NOMO-1 treated with DMSO at 0.1 percent for 48 hours (cell line): ENCODE results near the gene ALG14.
"Not testable (repeated sequence)": the region's sequence is repeated elsewhere in the genome, so short reads cannot be mapped to it uniquely, and the experiment has no call there.

Experiments used
- DNase-seq: peaks from one replicate; lab custom pipeline; 2025; ENCODE audit not compliant: unreplicated experiment; lab: John Stamatoyannopoulos, UW

Gene ALG14

GRCh38 chr1:94958081-94958480, 114.7 kb downstream of the ALG14 start:
- DNase-seq, result no peak

DNA sequence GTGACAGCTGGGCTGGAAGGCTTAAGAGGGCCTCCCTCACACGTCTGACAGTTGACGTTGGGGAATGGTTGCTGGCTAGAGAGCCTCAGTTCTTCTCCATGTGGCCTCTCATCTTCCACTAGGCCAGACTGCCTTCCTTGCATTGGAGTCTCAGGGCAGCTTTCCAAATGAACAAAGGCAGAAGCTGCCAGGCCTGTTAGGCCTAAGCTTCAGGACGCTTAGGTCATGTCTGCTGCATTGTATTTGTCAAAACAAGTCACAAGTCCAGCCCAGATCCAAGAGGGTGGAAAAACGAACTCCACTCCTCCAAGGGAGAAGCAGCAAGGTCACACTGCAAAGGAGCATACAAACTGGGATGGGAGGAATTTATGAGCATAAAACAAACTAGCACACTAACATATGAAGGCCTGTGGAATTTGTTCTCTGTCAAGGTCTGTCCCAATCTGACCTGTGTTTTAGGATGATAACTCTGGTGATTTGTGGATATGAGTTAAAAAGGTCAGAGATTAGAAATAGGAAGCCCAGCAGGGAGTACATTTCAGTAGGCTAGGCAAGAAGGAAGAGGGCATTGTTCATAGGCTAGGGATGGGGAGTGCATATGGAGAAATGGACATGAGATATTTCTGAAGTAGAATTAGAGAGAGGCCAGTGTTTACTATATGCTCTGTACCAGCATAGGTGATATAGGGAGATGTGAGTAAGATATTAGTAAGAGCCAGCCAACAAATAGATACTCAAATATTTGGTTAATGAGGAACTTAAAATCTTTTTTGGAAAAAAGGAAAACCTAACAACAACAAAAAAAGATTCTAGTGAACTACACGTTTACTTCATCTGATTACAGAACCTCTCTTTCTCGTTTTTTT, 116.8 kb downstream of the ALG14 start:
- DNase-seq, result no peak

DNA sequence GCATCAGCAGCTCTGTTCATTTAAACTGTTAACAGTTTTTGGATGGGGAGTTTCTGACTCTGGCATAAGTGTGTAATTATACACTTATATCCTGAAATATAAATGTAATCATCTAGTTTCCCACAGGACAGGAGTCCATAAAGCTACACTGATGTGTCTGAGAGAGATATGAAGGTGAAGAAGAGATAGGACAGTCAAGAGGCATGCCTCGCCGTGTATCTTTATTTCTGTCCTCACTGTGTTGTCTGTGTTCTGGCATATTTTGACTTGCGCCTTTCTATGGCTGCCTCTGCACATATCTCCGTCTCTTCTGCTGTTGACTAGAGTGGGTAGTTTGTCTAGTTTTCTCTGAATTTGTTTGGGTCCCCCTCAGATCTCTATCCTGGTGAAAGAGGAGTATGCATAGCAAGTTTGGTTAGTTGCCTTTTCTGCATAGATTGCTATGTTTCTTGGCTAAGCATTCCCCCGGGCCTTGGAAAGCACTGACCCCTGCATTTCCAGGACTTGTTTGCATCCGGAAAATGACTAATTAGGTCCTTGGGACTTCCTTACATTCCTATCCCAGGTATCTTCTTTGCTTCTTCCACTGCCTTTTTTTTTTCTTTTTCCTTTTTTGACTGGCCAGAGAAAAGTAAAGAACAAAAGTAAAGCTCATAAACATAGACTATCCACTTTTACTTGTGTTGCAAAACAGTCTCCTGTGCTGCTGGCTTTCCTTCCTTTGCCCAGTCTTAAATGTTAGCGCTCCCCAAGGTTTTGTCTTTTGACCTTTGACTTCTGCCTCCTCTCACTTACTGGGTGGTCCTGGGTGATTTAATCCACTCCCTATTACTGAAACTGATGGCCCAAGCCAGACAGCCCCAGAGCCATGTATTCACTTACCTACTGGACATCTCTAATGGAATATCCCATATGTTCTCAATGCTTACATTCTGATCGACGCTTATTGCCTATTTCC, 118.2 kb downstream of the ALG14 start:
- no peak for DNase-seq

DNA sequence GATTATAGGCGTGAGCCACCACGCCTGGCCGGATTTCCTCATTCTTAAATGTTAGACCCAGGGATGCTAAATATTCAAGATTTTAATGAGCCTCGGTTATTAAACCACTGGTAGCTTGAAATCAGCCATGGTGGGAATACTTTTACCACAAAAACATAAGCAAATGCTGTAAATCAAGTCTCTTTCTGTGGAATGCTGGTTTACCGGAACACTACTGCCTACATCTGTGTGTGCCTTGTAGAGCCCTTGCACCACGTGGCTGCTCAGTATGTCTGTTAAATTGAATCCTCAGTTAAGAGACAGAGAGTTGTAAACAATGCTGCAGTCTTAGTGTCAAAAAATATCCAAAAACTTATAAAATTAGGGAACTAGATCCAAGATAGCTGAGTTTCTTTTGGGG, 119.0 kb downstream of the ALG14 start:
- DNase-seq, result no peak

DNA sequence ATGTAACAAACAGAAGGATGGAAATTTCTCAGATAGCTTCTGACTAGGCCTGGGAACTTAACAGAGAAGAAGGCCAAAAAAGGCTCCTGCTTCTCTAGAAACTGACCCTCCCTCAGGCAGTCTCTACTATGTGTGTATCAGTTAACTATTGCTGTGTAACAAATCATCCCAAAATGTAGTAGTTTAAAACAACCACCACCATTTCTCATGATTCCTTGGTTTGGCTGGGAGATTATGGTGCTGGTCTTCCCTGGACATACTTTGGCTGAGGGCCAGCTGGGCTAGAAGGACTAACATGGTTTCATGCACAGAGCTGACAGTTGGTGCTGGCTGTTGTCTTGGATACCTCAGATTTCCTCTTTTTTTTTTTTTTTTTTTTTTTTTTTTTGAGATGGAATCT, 119.6 kb downstream of the ALG14 start:
- DNase-seq, result no peak

- DNase-seq, result no peak
These were observed 120.2 kb downstream of the ALG14 start for GRCh38 chr1:94952539-94952938.

DNA sequence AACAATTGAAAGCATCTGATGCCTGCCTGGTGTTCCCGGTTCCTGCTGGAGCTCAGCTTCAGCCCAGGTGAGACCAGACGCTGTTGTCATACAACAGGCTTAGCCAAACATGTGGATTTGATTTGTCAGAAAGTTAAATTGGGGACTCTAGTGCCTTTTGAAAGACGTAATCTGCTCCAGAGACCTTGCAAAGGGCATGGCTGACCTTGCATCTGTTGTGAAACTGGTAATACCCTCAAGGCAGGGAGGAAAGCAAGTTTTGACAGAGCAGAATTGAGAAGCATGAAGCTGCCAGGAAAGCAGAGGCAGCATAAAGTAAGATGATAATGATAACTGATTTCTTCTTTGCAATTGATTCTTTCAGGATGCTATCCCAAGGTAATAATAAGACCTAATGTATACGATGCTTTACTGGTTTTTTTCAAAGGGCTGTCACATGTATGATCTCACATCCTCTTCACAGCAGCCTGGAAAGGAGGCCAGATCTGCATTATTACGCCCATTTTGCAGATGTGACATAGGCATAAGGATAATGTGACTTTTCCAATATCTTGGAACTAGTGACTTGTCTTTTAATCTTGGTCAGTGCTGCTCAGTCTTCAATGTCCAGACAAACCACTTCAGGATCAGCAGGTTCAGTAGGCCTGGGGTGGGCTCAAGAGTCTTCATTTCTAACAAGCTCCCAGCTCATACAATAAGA, 121.1 kb downstream of the ALG14 start:
- DNase-seq, result no peak

DNA sequence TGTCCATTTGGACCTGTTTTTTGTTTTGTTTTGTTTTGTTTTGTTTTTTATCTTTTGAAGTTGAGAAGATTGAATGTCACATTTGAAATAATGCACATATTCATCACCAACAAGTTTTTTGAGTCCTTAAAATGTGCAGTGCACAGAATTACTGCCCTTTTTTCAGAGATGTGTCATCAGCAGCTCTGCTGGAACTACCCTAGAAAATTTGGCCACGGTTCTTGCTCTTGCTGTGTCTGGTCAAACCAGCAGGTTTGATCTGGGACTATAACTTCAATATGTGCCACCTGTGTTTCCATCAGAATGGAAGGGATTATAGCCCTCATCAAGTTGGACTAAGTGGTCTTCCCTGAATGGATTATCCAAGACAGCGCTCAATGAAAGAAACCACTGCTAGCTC, 121.7 kb downstream of the ALG14 start:
- no peak for DNase-seq

DNA sequence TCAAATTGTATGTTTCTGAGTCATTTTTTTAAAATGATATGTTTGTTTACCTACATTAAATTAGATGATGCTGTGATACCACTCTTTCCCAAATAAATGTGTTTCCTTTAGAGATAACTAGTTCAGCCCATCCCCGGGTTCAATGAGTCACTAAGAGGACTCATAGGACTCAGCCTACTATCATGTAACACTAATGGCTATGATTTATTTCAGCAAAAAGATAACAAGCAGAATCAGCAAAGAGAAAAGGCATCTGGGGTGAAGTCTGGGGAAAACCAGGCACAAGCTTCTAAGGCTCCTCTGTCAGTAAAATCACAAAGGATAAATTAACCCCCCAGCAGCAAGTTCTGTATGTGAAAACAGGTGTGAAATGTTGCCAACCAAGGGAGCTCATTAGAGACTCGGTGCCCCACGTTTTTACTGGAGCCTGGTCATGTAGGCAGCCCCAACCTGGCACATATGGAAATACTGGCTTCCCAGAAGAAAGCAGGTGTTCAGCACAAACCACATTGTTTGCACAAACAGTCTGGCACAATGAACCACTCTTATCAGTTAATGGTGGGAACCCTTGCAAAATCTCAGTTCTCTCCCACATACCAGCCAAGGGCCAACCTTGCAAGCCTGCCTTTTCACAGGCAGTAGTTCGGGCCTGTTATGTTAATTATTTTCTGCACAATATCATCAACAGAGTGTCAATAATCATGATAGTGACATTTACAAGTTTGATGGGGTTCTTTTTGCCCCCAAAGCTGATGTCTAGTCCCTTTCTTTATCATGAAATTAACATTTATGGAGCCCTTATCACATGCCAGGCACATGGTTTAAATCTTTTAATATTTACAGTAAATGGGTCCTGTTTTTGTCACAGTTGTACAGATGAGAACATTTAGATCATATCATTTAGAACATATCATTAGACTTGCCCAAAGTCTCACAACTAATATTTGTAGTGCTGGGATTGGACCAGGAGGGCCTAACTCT, 122.8 kb downstream of the ALG14 start:
- no peak for DNase-seq

DNA sequence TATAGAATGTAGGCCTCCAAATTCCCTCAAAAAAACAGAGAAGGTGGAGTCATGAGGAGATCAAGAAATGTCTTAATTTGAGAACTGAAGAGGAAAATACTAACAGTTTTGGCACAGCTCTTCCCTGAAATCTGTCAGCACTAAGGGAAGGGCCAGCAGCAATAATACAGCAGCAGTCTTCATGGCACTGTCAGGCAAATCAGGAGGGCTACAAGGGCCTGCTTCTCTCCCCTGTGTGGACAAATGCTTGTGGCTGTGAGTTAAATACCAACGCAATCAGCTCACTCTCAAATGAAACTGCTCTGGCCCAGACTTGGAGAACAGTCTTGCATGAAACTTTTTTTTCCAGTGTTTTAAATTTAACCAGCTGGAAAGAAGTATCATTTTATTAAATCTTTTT, 125.3 kb downstream of the ALG14 start:
- no peak for DNase-seq

DNA sequence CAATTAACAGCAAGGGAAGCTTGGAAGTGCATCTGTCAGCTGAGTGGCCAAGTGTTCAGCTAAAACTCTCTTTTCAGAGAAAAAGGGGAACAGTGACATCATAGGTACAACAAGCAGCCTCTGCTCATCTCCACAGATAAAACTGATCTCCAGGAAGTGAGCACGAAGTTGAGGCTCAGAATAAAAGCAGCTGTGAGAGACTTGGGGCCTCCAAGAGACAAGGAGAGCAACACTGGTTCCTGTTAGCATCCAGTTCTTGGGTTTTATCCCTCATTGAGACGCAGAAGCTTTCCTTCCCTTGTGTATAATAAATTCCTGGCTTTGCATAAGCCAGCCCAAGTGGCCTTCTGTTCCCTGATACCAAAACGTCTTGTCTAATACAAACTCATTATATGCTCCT, 125.9 kb downstream of the ALG14 start:
- DNase-seq, result peak; percentile 13

DNA sequence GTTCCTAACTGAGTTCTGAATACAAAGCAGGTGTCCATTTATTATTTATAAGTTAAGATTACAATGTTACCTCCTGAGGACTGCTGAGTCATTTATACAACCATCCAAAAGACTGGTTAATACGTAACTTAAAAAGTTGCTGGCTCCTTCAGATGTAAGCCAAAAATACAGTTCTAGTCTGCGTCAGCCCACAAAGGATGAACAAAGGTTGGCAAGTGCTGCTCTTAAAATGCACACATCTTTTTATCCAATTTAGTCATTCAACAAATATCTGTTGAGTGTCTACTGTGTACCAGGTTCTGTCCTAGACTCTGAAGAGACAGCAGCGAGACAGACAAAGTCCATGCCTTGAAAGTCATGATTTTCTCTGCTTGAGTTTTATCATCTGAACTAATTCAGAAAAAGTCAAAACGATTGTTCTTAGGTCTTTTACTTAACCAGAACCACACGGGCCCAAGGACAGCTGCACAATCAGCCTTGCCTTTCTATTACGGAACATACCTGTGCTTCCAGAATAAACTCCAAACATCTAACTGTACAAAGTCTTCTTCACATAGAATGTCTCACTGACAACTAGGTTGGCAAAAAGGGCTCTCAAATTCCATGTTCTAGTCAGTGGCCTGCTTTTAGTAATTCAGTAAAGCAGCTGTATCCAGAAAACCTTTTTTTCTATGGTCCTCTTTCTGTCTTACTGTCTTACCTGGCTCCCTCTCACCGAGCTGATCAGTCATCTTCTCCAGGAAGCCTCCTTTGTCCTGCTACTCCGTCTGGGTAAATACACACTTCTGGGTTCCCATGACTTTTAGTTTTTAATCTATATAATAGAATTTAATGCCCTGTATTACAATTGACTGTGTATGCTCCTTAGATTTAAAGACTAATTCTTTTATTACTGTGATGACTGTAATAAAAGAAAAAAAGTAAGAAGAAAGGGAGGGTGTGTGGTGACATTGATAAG, 130.3 kb downstream of the ALG14 start:
- DNase-seq, result no peak

DNA sequence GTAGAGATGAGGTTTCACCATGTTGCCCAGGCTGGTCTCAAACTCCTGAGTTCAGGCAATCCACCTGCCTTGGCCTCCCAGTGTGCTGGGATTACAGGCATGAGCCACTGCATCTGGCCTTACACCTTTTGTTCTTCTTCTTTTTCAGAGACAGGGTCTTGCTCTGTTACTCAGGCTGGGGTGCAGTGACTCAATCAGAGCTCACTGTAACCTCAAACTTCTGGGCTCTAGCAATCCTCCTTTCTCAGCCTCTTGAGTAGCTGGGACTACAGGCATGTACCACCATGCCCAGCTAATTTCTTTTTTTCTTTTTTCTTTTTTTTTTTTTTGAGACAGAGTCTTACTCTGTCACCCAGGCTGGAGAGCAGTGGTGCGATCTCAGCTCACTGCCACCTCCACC, 131.3 kb downstream of the ALG14 start:
- not testable (repeated sequence) for DNase-seq

- no peak for DNase-seq
These were observed 132.0 kb downstream of the ALG14 start for GRCh38 chr1:94940738-94941137.

- DNase-seq, result no peak
These were observed 134.9 kb downstream of the ALG14 start for GRCh38 chr1:94937820-94938219.

DNA sequence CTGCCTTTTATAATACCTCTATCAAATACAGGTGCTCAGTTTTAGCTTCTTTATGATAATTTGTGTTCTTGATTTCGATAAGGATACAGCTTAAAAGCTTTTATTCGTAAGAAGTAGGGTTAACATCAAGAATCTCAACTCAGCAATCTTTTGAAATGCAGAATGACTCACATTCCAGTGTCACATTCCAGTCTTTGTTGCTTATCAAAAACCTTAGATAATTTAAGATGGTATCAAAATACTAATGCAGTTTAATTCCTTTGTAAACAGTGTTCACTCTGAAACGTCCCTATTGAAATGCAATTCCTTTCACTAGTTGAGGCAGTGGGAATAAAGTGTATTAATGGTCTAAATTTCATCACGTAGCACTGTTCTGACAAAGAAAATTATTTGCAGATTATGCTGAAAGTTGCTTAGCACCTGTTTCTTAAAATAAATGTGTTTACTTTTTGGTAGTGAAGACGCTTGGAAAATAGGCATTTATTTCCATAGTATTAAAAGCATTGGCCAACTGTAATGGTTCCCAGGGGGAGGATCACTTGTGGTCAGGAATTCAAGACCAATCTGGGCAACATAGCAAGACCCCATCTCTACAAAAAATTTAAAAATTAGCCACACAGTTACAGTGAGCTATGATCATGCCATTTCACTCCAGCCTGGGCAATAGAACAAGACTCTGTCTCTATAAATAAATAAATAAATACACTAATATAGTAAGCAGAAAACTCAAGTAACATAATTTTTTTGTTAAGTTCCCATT, 135.7 kb downstream of the ALG14 start:
- no peak for DNase-seq

DNA sequence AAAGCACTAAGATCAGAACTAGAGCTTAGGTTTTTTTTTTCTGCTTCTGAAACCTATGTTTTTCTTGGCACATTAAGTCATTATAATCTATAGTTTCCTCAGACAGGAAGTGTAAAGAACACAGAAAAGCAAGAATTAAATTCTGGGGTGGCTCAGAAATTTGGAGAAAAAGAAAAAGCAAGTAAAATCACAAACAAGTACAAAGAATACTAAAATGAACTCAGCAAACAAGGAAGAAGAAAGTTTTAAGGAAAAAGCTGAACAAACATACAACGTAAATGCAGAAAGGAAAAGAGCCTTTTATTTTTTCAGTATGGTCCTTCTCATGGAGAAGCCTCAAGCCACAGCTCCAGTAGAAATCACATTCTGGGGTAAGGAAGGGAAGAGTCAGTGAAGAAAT, 137.3 kb downstream of the ALG14 start:
- DNase-seq, result no peak

DNA sequence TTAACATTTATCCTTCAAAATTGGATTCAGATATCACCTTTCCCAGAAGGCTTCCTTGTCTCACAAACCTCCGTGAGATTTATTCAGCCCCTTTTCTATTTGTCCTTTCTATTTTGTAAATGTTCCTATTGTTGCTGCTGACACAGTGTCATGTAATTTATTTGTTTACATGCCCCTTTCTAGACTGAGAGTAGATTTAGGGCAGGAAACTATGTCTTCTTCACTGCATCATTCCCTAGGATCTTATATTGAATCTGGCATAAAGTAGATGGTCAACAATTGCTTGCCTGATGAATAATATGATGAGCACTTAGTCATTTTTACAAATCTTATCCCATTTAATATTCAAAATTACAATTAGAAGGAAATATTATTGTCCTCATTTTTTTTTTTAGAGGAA, 137.7 kb downstream of the ALG14 start:
- DNase-seq, result no peak
